COLO668 (cell line): ENCODE measurements around the gene MRGPRX2.
A peak's percentile ranks its signal among the peaks of the same experiment; 100 is the strongest.

Source experiments
- DNase-seq: peaks from one replicate; lab custom pipeline; 2025; ENCODE audit not compliant: unreplicated experiment; lab: John Stamatoyannopoulos, UW

Gene MRGPRX2

GRCh38 chr11:19060629-19061028 lies at the start of gene MRGPRX2:
TSS of gene MRGPRX2 (minus strand) at chr11:19060717. CDS start at chr11:19056402, 4,315 bp downstream.
- DNase-seq, result no peak

GRCh38 chr11:19110295-19110694 lies 49.8 kb upstream of the MRGPRX2 start:
- no peak for DNase-seq

- no peak for DNase-seq
Measured at GRCh38 chr11:19107125-19107524, 46.6 kb upstream of the MRGPRX2 start.

- DNase-seq, result no peak
Measured at GRCh38 chr11:19105011-19105410, 44.5 kb upstream of the MRGPRX2 start.

- peak; percentile 65 for DNase-seq
Measured at GRCh38 chr11:19102521-19102900, 42.0 kb upstream of the MRGPRX2 start.

GRCh38 chr11:19101796-19102520 lies 41.4 kb upstream of the MRGPRX2 start:
- no peak for DNase-seq

- DNase-seq, result no peak
Measured at GRCh38 chr11:19100885-19101284, 40.4 kb upstream of the MRGPRX2 start.

- no peak for DNase-seq
Measured at GRCh38 chr11:19099093-19099492, 38.6 kb upstream of the MRGPRX2 start.

GRCh38 chr11:19094859-19095258 lies 34.3 kb upstream of the MRGPRX2 start:
- no peak for DNase-seq

GRCh38 chr11:19093976-19094375 lies 33.5 kb upstream of the MRGPRX2 start:
- no peak for DNase-seq

GRCh38 chr11:19092850-19093249 lies 32.3 kb upstream of the MRGPRX2 start:
- DNase-seq, result no peak

GRCh38 chr11:19092342-19092741 lies 31.8 kb upstream of the MRGPRX2 start:
- DNase-seq, result no peak

- DNase-seq, result peak; percentile 15
Measured at GRCh38 chr11:19091366-19091765, 30.8 kb upstream of the MRGPRX2 start.

- DNase-seq, result no peak
Measured at GRCh38 chr11:19089421-19089820, 28.9 kb upstream of the MRGPRX2 start.

- DNase-seq, result no peak
Measured at GRCh38 chr11:19088791-19089190, 28.3 kb upstream of the MRGPRX2 start.

- no peak for DNase-seq
Measured at GRCh38 chr11:19087658-19088057, 27.1 kb upstream of the MRGPRX2 start.

GRCh38 chr11:19084661-19085315 lies 24.3 kb upstream of the MRGPRX2 start:
- no peak for DNase-seq

GRCh38 chr11:19083166-19083565 lies 22.6 kb upstream of the MRGPRX2 start:
- DNase-seq, result no peak

- DNase-seq, result no peak
Measured at GRCh38 chr11:19080579-19080993, 20.1 kb upstream of the MRGPRX2 start.

- no peak for DNase-seq
Measured at GRCh38 chr11:19079643-19080440, 19.3 kb upstream of the MRGPRX2 start.

- DNase-seq, result no peak
Measured at GRCh38 chr11:19077965-19078364, 17.4 kb upstream of the MRGPRX2 start.
